ENCODE results near the gene SUSD1.

- TF ChIP-seq ASH1L (IDR thresholded peaks at IDR 0.05; ENCODE audit: borderline replicate concordance, low read depth, partially characterized antibody) (no peak), EZH2 (IDR thresholded peaks at IDR 0.05; ENCODE audit: borderline replicate concordance, low read depth, low read length) (no peak), ZNF217 (CRISPR knock-in tag; IDR thresholded peaks at IDR 0.05) (no peak), ELF1 (tag; IDR thresholded peaks at IDR 0.05) (no peak), ZNF512 (tag; IDR thresholded peaks at IDR 0.05) (no peak), ZFX (CRISPR knock-in tag; IDR thresholded peaks at IDR 0.05) (no peak), NFYB (IDR thresholded peaks at IDR 0.05; ENCODE audit: extremely low read depth, insufficient read length) (no peak), ZBTB26 (CRISPR knock-in tag; IDR thresholded peaks at IDR 0.05) (no peak), PRDM10 (IDR thresholded peaks at IDR 0.05; ENCODE audit: partially characterized antibody) (no peak), SP1 (CRISPR knock-in tag; IDR thresholded peaks at IDR 0.05) (no peak), NRF1 (conservative IDR thresholded peaks at IDR 0.05 in 1 of 2, IDR thresholded peaks at IDR 0.05 in 1 of 2) (no peak), ZNF830 (CRISPR knock-in tag; IDR thresholded peaks at IDR 0.05) (no peak), TCF7 (IDR thresholded peaks at IDR 0.05; ENCODE audit: borderline replicate concordance) (no peak)
These were observed 6.9 kb downstream of the SUSD1 start for GRCh38 chr9:112168197-112168596.

All from K562 (cell line).